HCT116 (cell line): Measurements from ENCODE around the gene CTAGE9. TPM values are rescaled to one million over a fixed set of nuclear protein-coding genes. Genes with fewer than 3 reads are reported as not detected.

Source experiments
- ATAC-seq: fragments of 200-7000 bp; cut with Tn5 transposase; 2 replicates; pipeline ENCODE4 v1.9.1; 2020; ENCODE audit warnings: mild to moderate bottlenecking, moderate library complexity
- BruUV-seq: library from RNA; stranded (reverse); fragments of 400-500 nt; replicated peaks from 2 replicates; lab custom pipeline; 2021; lab: Mats Ljungman, UMichigan
- CTCF ChIA-PET: fragments of 300-600 bp; sonication (Branson Sonifier 250); formaldehyde crosslinking; loops from one replicate; lab custom pipeline; 2021; ENCODE audit warnings: antibody characterized with exemption; lab: Charles Lee
- POLR2A ChIA-PET: fragments of 300-600, 350-600 bp; sonication (Branson Sonifier 250); formaldehyde crosslinking; loops from one replicate; lab custom pipeline; 2021; ENCODE audit warnings: antibody characterized with exemption; lab: Charles Lee
- RAD21 ChIA-PET, 2 experiments: fragments of 300-600 bp; sonication (Branson Sonifier 250); formaldehyde crosslinking; loops; one replicate each; lab custom pipeline; 2023; ENCODE audit warnings: low total read pairs in 2 of 2; ENCODE audit not compliant: uncharacterized antibody in 2 of 2, unreplicated experiment in 2 of 2, low non-redundant PET in 1 of 2; lab: Charles Lee
- DNase-seq: peaks from one replicate; pipeline ENCODE4 v3.0.0-alpha.2; 2010; ENCODE audit warnings: low read depth, low spot score
- H2AFZ ChIP-seq: fragments of 200-600 bp; shearing (Covaris generic), sonication (generic); 2 replicates; pipeline ENCODE4 v1.6.1; 2017; ENCODE audit warnings: low read depth, mixed run types, mixed read lengths, antibody characterized with exemption, low read length; ENCODE audit not compliant: poor library complexity, severe bottlenecking
- H3K27ac ChIP-seq: 2 replicates; pipeline ENCODE4 v1.5.1; 2012; ENCODE audit warnings: low read depth, low read length
- H3K27me3 ChIP-seq: fragments of 200-600 bp; sonication (generic); 2 replicates; pipeline ENCODE4 v1.6.1; 2016; ENCODE audit warnings: mixed run types, low read length, mixed read lengths; ENCODE audit not compliant: insufficient read depth
- H3K36me3 ChIP-seq, 2 experiments: fragments of 200-500 bp in 1 of 2; fragments of 200-600 bp in 1 of 2; sonication (Bioruptor generic) in 1 of 2; sonication (generic) in 1 of 2; 2 replicates each; pipeline versions ENCODE4 v1.5.1 to v1.6.1; 2014 to 2016; ENCODE audit warnings: low read length in 2 of 2, inconsistent platforms in 1 of 2, mixed read lengths in 1 of 2, mixed run types in 1 of 2; ENCODE audit not compliant: insufficient read depth in 2 of 2, control insufficient read depth in 1 of 2
- H3K4me1 ChIP-seq, 2 experiments: fragments of 200-600 bp in 1 of 2; sonication (generic) in 1 of 2; 2 replicates each; pipeline versions ENCODE4 v1.5.1 to v1.6.1; 2012 to 2017; ENCODE audit warnings: low read length in 2 of 2, inconsistent platforms in 1 of 2, mild to moderate bottlenecking in 1 of 2, mixed read lengths in 1 of 2, mixed run types in 1 of 2, moderate library complexity in 1 of 2; ENCODE audit not compliant: insufficient read depth in 2 of 2, control insufficient read depth in 1 of 2
- H3K4me2 ChIP-seq: fragments of 200-600 bp; sonication (generic); 2 replicates; pipeline ENCODE4 v1.6.1; 2017; ENCODE audit warnings: mixed run types, low read length, mixed read lengths
- H3K4me3 ChIP-seq, 2 experiments: fragments of 200-600 bp in 1 of 2; sonication (generic) in 1 of 2; replicated peaks in 1 of 2; 2 replicates each; pipeline ENCODE4 v1.5.1; 2011 to 2016; ENCODE audit warnings: low read length in 2 of 2, control low read depth in 1 of 2, low read depth in 1 of 2, mild to moderate bottlenecking in 1 of 2, mixed read lengths in 1 of 2, mixed run types in 1 of 2
- H3K79me2 ChIP-seq: fragments of 200-600 bp; sonication (generic); 2 replicates; pipeline ENCODE4 v1.6.1; 2017; ENCODE audit warnings: mild to moderate bottlenecking, mixed run types, low read length, moderate library complexity, mixed read lengths; ENCODE audit not compliant: insufficient read depth
- H3K9ac ChIP-seq: fragments of 200-600 bp; sonication (generic); 2 replicates; pipeline ENCODE4 v1.6.1; 2016; ENCODE audit warnings: low read length, mixed read lengths
- H3K9me2 ChIP-seq: fragments of 200-600 bp; sonication (generic), shearing (Covaris generic); 2 replicates; pipeline ENCODE4 v1.6.1; 2017; ENCODE audit warnings: mixed run types, mild to moderate bottlenecking, moderate library complexity; ENCODE audit not compliant: insufficient read depth
- H3K9me3 ChIP-seq, 2 experiments: fragments of 200-500 bp in 1 of 2; fragments of 200-600 bp in 1 of 2; sonication (Bioruptor generic) in 1 of 2; sonication (generic) in 1 of 2; 2 replicates each; pipeline ENCODE4 v1.6.1; 2014 to 2017; ENCODE audit warnings: low read length in 2 of 2, mixed read lengths in 2 of 2, inconsistent platforms in 1 of 2, low read depth in 1 of 2, mild to moderate bottlenecking in 1 of 2, mixed run types in 1 of 2, moderate library complexity in 1 of 2; ENCODE audit not compliant: control insufficient read depth in 1 of 2, insufficient read depth in 1 of 2
- H4K20me1 ChIP-seq: fragments of 200-600 bp; sonication (generic), shearing (Covaris generic); 2 replicates; pipeline ENCODE4 v1.6.1; 2017; ENCODE audit warnings: mixed run types, mild to moderate bottlenecking, moderate library complexity; ENCODE audit not compliant: insufficient read depth
- ATF3 ChIP-seq: IDR thresholded peaks from 2 replicates; pipeline ENCODE4 v1.6.1; 2012
- CBX3 ChIP-seq: IDR thresholded peaks from 2 replicates; pipeline ENCODE4 v1.6.1; 2012; ENCODE audit warnings: low read depth
- CEBPB ChIP-seq: IDR thresholded peaks from 2 replicates; pipeline ENCODE4 v1.6.1; 2012; ENCODE audit warnings: low read depth
- CTCF ChIP-seq, 3 experiments: fragments of 200-600 bp in 1 of 3; sonication (generic) in 1 of 3; IDR thresholded peaks in 2 of 3; conservative IDR thresholded peaks in 1 of 3; 2 replicates each; pipeline ENCODE4 v1.5.1; 2012 to 2017; ENCODE audit warnings: low read depth in 2 of 3, low read length in 2 of 3, antibody characterized with exemption in 1 of 3, borderline replicate concordance in 1 of 3, control low read depth in 1 of 3, mild to moderate bottlenecking in 1 of 3, mixed read lengths in 1 of 3, mixed run types in 1 of 3, moderate library complexity in 1 of 3; ENCODE audit not compliant: insufficient read depth in 1 of 3
- EGR1 ChIP-seq: IDR thresholded peaks from 2 replicates; pipeline ENCODE4 v1.6.1; 2012; ENCODE audit warnings: low read depth
- ELF1 ChIP-seq: IDR thresholded peaks from 2 replicates; pipeline ENCODE4 v1.6.1; 2012; ENCODE audit warnings: low read depth, borderline replicate concordance
- EZH2 ChIP-seq: fragments of 200-600 bp; sonication (generic); IDR thresholded peaks from 2 replicates; pipeline ENCODE4 v1.6.1; 2017; ENCODE audit warnings: antibody characterized with exemption, mixed run types
- EZH2phosphoT487 ChIP-seq: fragments of 200-600 bp; IDR thresholded peaks from 2 replicates; pipeline ENCODE4 v1.6.1; 2018; ENCODE audit warnings: antibody characterized with exemption, borderline replicate concordance
- JUND ChIP-seq: IDR thresholded peaks from 2 replicates; pipeline ENCODE4 v1.6.1; 2012
- POLR2A ChIP-seq: IDR thresholded peaks from 2 replicates; pipeline ENCODE4 v1.7.0; 2011; ENCODE audit warnings: borderline replicate concordance; ENCODE audit not compliant: insufficient read depth, insufficient read length; ENCODE audit errors: extremely low read depth
- REST ChIP-seq: IDR thresholded peaks from 2 replicates; pipeline ENCODE4 v1.6.1; 2012; ENCODE audit warnings: low read depth
- SP1 ChIP-seq: IDR thresholded peaks from 2 replicates; pipeline ENCODE4 v1.6.1; 2012; ENCODE audit warnings: low read depth
- ZBTB33 ChIP-seq: IDR thresholded peaks from 2 replicates; pipeline ENCODE4 v1.6.1; 2011; ENCODE audit warnings: mild to moderate bottlenecking, low read length, moderate library complexity; ENCODE audit not compliant: insufficient replicate concordance; ENCODE audit errors: extremely low read depth
- ZFX ChIP-seq: fragments of 450-650 bp; IDR thresholded peaks from 2 replicates; pipeline ENCODE4 v1.6.1; 2017
- intact Hi-C: fragments of 100-400 bp; cut with micrococcal nuclease; formaldehyde crosslinking; loops from 2 replicates; pipeline ENCODE4 v1.10.0; 2022
- total RNA-seq: library from RNA; stranded (reverse); gene quantifications from one replicate; pipeline ENCODE4 v1.2.1, GENCODE V29; 2021; ENCODE audit not compliant: unreplicated experiment

Gene CTAGE9
- total RNA-seq, 1 experiment from 2014 or later, result not detected

GRCh38 chr6:131731224-131731623 is 20.4 kb upstream of the CTAGE9 start:
- Histone ChIP-seq H3K79me2 (no peaks in the 10 kb centered on the region), H3K27me3 (no peaks in the 10 kb centered on the region)
- intact Hi-C loops, result no loop called here
- ATAC-seq (no peak), DNase-seq (no peak)
- RAD21 ChIA-PET, result no interaction called here
- TF ChIP-seq REST (no peak), ATF3 (no peak), CEBPB (no peak), EZH2 (no peak), ELF1 (no peak), CBX3 (no peak), CTCF (IDR thresholded peaks at IDR 0.05 in 2 of 3, conservative IDR thresholded peaks at IDR 0.05 in 1 of 3; ENCODE audit: borderline replicate concordance in 1 of 3, insufficient read depth in 1 of 3, low read depth in 2 of 3, low read length in 2 of 3) (no peak), ZFX (no peak), JUND (no peak), EGR1 (no peak), ZBTB33 (no peak), EZH2phosphoT487 (no peak), POLR2A (no peak), SP1 (no peak)
- TF ChIP-seq, all 23 proteins: peak for 0
- Histone ChIP-seq H4K20me1 (no peaks in the 10 kb centered on the region), H3K9me2 (no peaks in the 10 kb centered on the region), H3K9me3 (no peaks in the 10 kb centered on the region), H3K9ac (no peak overlapping the region), H2AFZ (no peak overlapping the region), H3K4me2 (no peak overlapping the region), H3K4me1 (no peaks in the 10 kb centered on the region), H3K4me3 (no peak overlapping the region), H3K36me3 (no peaks in the 10 kb centered on the region), H3K27ac (no peak overlapping the region)
- BruUV-seq, result no TSS peak
- CTCF ChIA-PET, result no interaction called here
- POLR2A ChIA-PET, result no interaction called here
